Trophoblast cell (in vitro differentiated cells and primary cell): ENCODE results near the gene CPEB1.
"Not testable (repeated sequence)": the region's sequence is repeated elsewhere in the genome, so short reads cannot be mapped to it uniquely, and the experiment has no call there.

Source experiments
- DNase-seq, 2 donors: peaks; one replicate each; pipeline ENCODE4 v3.0.0-alpha.2; 2016
- H2AFZ ChIP-seq: 2 replicates; pipeline ENCODE4 v1.6.1; 2013; ENCODE audit warnings: low read length, moderate library complexity, mild to moderate bottlenecking; ENCODE audit not compliant: insufficient read depth, poor library complexity
- H2AK5ac ChIP-seq: 2 replicates; pipeline ENCODE4 v1.6.1; 2013; ENCODE audit warnings: mild to moderate bottlenecking, low read length
- H2BK120ac ChIP-seq: 2 replicates; pipeline ENCODE4 v1.6.1; 2013; ENCODE audit warnings: low read length, mild to moderate bottlenecking, moderate library complexity; ENCODE audit not compliant: insufficient read depth, poor library complexity
- H2BK12ac ChIP-seq: 2 replicates; pipeline ENCODE4 v1.6.1; 2013; ENCODE audit warnings: mild to moderate bottlenecking, low read length, moderate library complexity
- H2BK5ac ChIP-seq: 2 replicates; pipeline ENCODE4 v1.6.1; 2013; ENCODE audit warnings: low read length, low read depth, moderate library complexity, mild to moderate bottlenecking; ENCODE audit not compliant: poor library complexity
- H3K14ac ChIP-seq: 2 replicates; pipeline ENCODE4 v1.6.1; 2013; ENCODE audit warnings: mild to moderate bottlenecking, low read length
- H3K18ac ChIP-seq: 2 replicates; pipeline ENCODE4 v1.6.1; 2013; ENCODE audit warnings: mild to moderate bottlenecking, low read length
- H3K23ac ChIP-seq: 2 replicates; pipeline ENCODE4 v1.6.1; 2013; ENCODE audit warnings: low read length
- H3K27ac ChIP-seq: 2 replicates; pipeline ENCODE4 v1.5.1; 2013; ENCODE audit warnings: low read depth, mild to moderate bottlenecking, inconsistent platforms, low read length, moderate library complexity
- H3K27me3 ChIP-seq: 2 replicates; pipeline ENCODE4 v1.6.1; 2013; ENCODE audit warnings: inconsistent platforms, mild to moderate bottlenecking, low read length, moderate library complexity; ENCODE audit not compliant: insufficient read depth
- H3K36me3 ChIP-seq, 2 experiments: 1 replicate in 1 of 2; 2 replicates in 1 of 2; pipeline ENCODE4 v1.6.1; 2013; ENCODE audit warnings: low read length in 2 of 2, mild to moderate bottlenecking in 2 of 2, moderate library complexity in 1 of 2; ENCODE audit not compliant: insufficient read depth in 2 of 2, control insufficient read depth in 1 of 2
- H3K4ac ChIP-seq: 2 replicates; pipeline ENCODE4 v1.6.1; 2013; ENCODE audit warnings: low read depth, mild to moderate bottlenecking, low read length, moderate library complexity
- H3K4me1 ChIP-seq, 2 experiments: 1 replicate in 1 of 2; 2 replicates in 1 of 2; pipeline ENCODE4 v1.6.1; 2013; ENCODE audit warnings: low read length in 2 of 2, mild to moderate bottlenecking in 2 of 2, moderate library complexity in 1 of 2; ENCODE audit not compliant: insufficient read depth in 2 of 2, control insufficient read depth in 1 of 2
- H3K4me2 ChIP-seq: 2 replicates; pipeline ENCODE4 v1.6.1; 2013; ENCODE audit warnings: inconsistent platforms, mild to moderate bottlenecking, low read length, moderate library complexity
- H3K4me3 ChIP-seq: 2 replicates; pipeline ENCODE4 v1.5.1; 2013; ENCODE audit warnings: mild to moderate bottlenecking, low read depth, low read length, inconsistent platforms
- H3K79me1 ChIP-seq: one replicate; pipeline ENCODE4 v1.6.1; 2013; ENCODE audit warnings: low read length
- H3K79me2 ChIP-seq: 2 replicates; pipeline ENCODE4 v1.6.1; 2013; ENCODE audit warnings: low read length, mild to moderate bottlenecking; ENCODE audit not compliant: control insufficient read depth, insufficient read depth, poor library complexity
- H3K9ac ChIP-seq: 2 replicates; pipeline ENCODE4 v1.6.1; 2013; ENCODE audit warnings: mild to moderate bottlenecking, low read length
- H3K9me3 ChIP-seq: 2 replicates; pipeline ENCODE4 v1.6.1; 2013; ENCODE audit warnings: low read depth, mild to moderate bottlenecking, control low read depth, inconsistent platforms, low read length; ENCODE audit not compliant: insufficient read depth
- H4K12ac ChIP-seq: 2 replicates; pipeline ENCODE4 v1.6.1; 2013; ENCODE audit warnings: low read depth, mild to moderate bottlenecking, low read length, moderate library complexity
- H4K8ac ChIP-seq: 2 replicates; pipeline ENCODE4 v1.6.1; 2013; ENCODE audit warnings: low read depth, mild to moderate bottlenecking, low read length, moderate library complexity
- H4K91ac ChIP-seq: one replicate; pipeline ENCODE4 v1.6.1; 2013; ENCODE audit warnings: low read depth, mild to moderate bottlenecking, low read length, moderate library complexity
- WGBS: extraction: QIAGEN DNeasy Blood & Tissue Kit; methylation state at CpG from one replicate; pipeline ENCODE4 v1.1.7; 2013; ENCODE audit warnings: missing lambda C conversion rate; ENCODE audit not compliant: insufficient read length, insufficient coverage; ENCODE audit errors: extremely low coverage; 5-methylcytosine and 5-hydroxymethylcytosine counted together

Gene CPEB1

GRCh38 chr15:82507087-82507486 lies 140.1 kb downstream of the CPEB1 start:
- H2AFZ ChIP-seq, H2AK5ac ChIP-seq, H2BK12ac ChIP-seq, H3K79me2 ChIP-seq, H3K79me1 ChIP-seq, H4K91ac ChIP-seq, H3K18ac ChIP-seq, H3K4ac ChIP-seq, H3K27ac ChIP-seq, H3K9me3 ChIP-seq, DNase-seq, H3K36me3 ChIP-seq, H3K23ac ChIP-seq, H3K4me2 ChIP-seq, H3K4me1 ChIP-seq, H4K8ac ChIP-seq, H3K4me3 ChIP-seq, H2BK5ac ChIP-seq, H3K9ac ChIP-seq, H4K12ac ChIP-seq, H2BK120ac ChIP-seq, H3K27me3 ChIP-seq, H3K14ac ChIP-seq: not testable (repeated sequence)
- no CpG with 5 or more reads among the region's 1 CpG for WGBS

GRCh38 chr15:82505842-82506241 lies 141.3 kb downstream of the CPEB1 start:
- H2AFZ ChIP-seq, H2BK120ac ChIP-seq, DNase-seq, H3K27me3 ChIP-seq, H3K79me1 ChIP-seq, H4K12ac ChIP-seq, H3K9me3 ChIP-seq, H4K8ac ChIP-seq, H3K27ac ChIP-seq, H3K36me3 ChIP-seq, H3K4me3 ChIP-seq, H4K91ac ChIP-seq, H3K18ac ChIP-seq, H3K4me2 ChIP-seq, H3K4ac ChIP-seq, H3K79me2 ChIP-seq, H3K4me1 ChIP-seq, H3K23ac ChIP-seq, H2AK5ac ChIP-seq, H3K9ac ChIP-seq, H2BK5ac ChIP-seq, H2BK12ac ChIP-seq, H3K14ac ChIP-seq: not testable (repeated sequence)
- no CpG with 5 or more reads among the region's 3 CpGs for WGBS

GRCh38 chr15:82504074-82504473 lies 143.1 kb downstream of the CPEB1 start:
- H3K79me1 ChIP-seq, DNase-seq, H2BK12ac ChIP-seq, H3K14ac ChIP-seq, H3K27me3 ChIP-seq, H2AFZ ChIP-seq, H2AK5ac ChIP-seq, H3K4me3 ChIP-seq, H2BK120ac ChIP-seq, H3K9me3 ChIP-seq, H3K4me1 ChIP-seq, H3K27ac ChIP-seq, H3K9ac ChIP-seq, H3K18ac ChIP-seq, H3K4me2 ChIP-seq, H3K23ac ChIP-seq, H3K36me3 ChIP-seq, H4K12ac ChIP-seq, H3K79me2 ChIP-seq, H3K4ac ChIP-seq, H4K8ac ChIP-seq, H4K91ac ChIP-seq, H2BK5ac ChIP-seq: not testable (repeated sequence)
- no CpG with 5 or more reads among the region's 3 CpGs for WGBS

GRCh38 chr15:82502700-82503339 lies 144.3 kb downstream of the CPEB1 start:
- not testable (repeated sequence) for H2AK5ac ChIP-seq, H3K27me3 ChIP-seq, H3K23ac ChIP-seq, H4K91ac ChIP-seq, H3K79me2 ChIP-seq, H3K4ac ChIP-seq, H3K14ac ChIP-seq, DNase-seq, H2BK120ac ChIP-seq, H4K8ac ChIP-seq, H3K18ac ChIP-seq, H2BK5ac ChIP-seq, H3K4me1 ChIP-seq, H3K4me3 ChIP-seq, H2AFZ ChIP-seq, H3K9ac ChIP-seq, H3K79me1 ChIP-seq, H3K9me3 ChIP-seq, H2BK12ac ChIP-seq, H4K12ac ChIP-seq, H3K27ac ChIP-seq, H3K36me3 ChIP-seq, H3K4me2 ChIP-seq
- no CpG with 5 or more reads among the region's 7 CpGs for WGBS
